ENCODE data around the gene OMP.

The OMP gene

GRCh38 chr11:77069969-77070582 lies 32.6 kb upstream of the OMP start:
- TF ChIP-seq CTCF (IDR thresholded peaks at IDR 0.05; ENCODE audit: borderline replicate concordance, insufficient read depth, low read depth, low read length) = no peak
- no peak overlapping the region for H3K4me3 ChIP-seq (ENCODE audit: low read depth, low read length)

GRCh38 chr11:77071077-77071476 lies 31.6 kb upstream of the OMP start:
- no peak overlapping the region for H3K4me3 ChIP-seq (ENCODE audit: low read depth, low read length)
- no peak for TF ChIP-seq CTCF (IDR thresholded peaks at IDR 0.05; ENCODE audit: borderline replicate concordance, insufficient read depth, low read depth, low read length)

- no peak overlapping the region for H3K4me3 ChIP-seq (ENCODE audit: low read depth, low read length)
- no peak for TF ChIP-seq CTCF (IDR thresholded peaks at IDR 0.05; ENCODE audit: borderline replicate concordance, insufficient read depth, low read depth, low read length)
Observed at GRCh38 chr11:77071671-77072605, 30.7 kb upstream of the OMP start.

- H3K4me3 ChIP-seq (ENCODE audit: low read depth, low read length) = no peak overlapping the region
- TF ChIP-seq CTCF (IDR thresholded peaks at IDR 0.05; ENCODE audit: borderline replicate concordance, insufficient read depth, low read depth, low read length) = no peak
Observed at GRCh38 chr11:77072851-77073327, 29.8 kb upstream of the OMP start.

GRCh38 chr11:77073328-77074001 lies 29.2 kb upstream of the OMP start:
- no peak for TF ChIP-seq CTCF (IDR thresholded peaks at IDR 0.05; ENCODE audit: borderline replicate concordance, insufficient read depth, low read depth, low read length)
- no peak overlapping the region for H3K4me3 ChIP-seq (ENCODE audit: low read depth, low read length)

- H3K4me3 ChIP-seq (ENCODE audit: low read depth, low read length) = no peak overlapping the region
- TF ChIP-seq CTCF (IDR thresholded peaks at IDR 0.05; ENCODE audit: borderline replicate concordance, insufficient read depth, low read depth, low read length) = no peak
Observed at GRCh38 chr11:77074205-77074604, 28.4 kb upstream of the OMP start.
